SW480 (cell line): ENCODE measurements around the gene CDHR2.
"Not testable (repeated sequence)": the region's sequence is repeated elsewhere in the genome, so short reads cannot be mapped to it uniquely, and the experiment has no call there.

Experiments
- DNase-seq: peaks from one replicate; pipeline ENCODE4 v3.0.0-alpha.2; 2016; ENCODE audit warnings: low spot score

CDHR2 gene

DNA sequence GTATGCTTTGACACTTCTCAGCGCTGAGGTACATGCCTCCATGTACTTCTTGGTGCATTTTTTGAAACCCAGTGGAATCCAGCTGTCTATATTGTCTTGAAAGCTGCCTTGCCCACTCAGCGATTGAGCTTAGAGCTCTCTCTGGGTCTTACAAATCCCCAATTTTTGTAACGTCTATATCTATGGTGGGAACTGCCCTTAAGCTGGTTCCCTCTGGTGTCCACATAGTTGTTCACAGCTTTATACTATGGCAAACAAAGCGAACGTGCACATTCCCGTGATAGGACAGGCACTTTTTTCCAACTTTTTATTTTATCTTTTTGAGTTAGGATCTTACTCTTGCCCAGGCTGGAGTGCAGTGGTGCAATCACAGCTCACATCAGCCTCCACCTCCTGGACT, 20.9 kb downstream of the CDHR2 start:
- DNase-seq = no peak

DNA sequence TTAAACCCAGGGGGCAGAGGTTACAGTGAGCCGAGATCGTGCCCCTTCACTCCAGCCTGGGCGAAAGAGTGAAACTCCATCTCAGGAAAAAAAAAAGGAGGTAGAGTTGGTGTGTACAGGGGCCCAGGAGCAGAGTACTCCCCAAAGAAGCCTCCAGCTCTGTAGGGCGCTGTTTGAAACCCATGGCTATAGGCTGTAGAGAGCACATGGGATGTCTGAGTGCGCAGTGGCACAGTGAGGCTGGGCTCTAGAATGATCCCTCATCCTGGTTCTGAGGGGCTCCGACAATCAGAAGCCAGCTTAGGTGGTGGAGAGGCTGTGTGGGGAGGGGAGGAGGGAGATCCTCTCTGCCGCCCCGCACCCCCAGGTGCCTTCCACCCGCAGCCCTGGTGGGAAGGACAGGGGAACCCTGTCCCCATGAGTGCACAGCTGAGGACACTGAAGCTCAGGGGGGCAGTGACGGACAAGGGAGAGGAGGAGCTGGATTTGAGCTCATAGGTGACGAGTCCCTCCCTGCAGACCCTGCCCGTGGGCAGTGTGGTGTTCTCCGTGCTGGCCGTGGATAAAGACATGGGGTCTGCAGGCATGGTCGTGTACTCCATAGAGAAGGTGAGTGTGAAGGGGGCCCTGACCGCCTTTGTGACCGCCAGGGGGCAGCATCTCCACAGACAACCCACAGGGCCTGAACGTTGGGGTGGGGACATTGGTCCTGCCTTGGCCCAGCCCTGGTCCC, 24.6 kb downstream of the CDHR2 start:
- DNase-seq = peak; percentile 54

DNA sequence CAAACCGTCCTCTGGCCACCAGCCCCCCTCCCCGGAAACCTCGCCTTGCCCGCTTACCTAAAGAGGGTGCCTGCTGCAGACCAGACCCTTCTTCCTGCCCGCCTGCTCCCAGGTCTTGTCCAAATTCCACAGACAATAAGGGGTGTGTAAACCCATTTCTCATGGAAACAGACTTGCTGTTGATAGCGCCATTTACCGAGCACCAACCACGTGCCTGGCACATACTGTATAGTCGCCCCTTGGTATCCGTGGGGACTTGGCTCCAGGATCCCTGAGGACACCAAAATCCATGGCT, 25.1 kb downstream of the CDHR2 start:
- DNase-seq = no peak

DNA sequence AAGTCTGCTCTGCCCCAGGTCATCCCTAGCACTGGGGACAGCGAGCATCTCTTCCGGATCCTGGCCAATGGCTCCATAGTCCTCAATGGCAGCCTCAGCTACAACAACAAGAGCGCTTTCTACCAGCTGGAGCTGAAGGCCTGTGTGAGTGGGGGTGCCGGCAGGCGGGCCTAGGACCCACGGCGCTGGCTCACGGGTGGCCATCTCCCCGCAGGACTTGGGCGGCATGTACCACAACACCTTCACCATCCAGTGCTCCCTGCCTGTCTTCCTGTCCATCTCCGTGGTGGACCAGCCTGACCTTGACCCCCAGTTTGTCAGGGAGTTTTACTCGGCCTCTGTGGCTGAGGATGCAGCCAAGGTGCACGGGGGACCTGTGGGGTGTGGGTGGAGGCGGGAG, 25.9 kb downstream of the CDHR2 start:
- DNase-seq = no peak

DNA sequence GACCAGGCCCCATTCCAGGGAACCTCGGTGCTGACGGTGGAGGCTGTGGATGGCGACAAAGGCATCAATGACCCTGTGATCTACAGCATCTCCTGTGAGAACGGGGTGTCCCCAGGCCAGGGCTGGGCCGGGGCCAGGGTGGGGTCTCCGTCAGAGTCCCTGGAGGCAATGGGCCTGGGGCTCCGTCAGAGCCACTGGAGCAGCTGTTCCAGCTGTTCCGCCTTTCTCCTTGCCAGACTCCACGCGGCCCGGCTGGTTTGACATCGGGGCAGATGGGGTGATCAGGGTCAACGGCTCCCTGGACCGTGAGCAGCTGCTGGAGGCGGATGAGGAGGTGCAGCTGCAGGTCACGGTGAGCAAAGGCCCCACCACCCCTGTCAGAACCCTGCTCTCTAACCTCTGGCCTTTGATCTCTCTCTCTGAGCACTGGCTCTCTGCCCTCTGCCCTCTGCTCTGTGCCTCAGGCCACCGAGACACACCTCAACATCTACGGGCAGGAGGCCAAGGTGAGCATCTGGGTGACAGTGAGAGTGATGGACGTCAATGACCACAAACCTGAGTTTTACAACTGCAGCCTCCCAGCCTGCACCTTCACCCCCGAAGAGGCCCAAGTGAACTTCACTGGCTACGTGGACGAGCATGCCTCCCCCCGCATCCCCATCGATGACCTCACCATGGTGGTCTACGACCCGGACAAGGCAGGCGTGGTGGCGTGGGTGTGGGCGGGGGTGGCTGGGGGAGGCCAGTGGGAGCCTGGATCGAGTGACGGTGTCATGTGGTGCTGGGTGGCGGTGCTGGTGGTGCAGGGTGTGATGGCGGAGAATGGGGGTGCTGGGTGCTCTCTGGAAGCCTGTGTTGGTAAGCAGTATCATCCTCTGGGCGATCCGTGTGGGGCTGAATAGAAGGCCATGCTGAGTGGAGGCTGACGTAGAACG, 26.6 kb downstream of the CDHR2 start:
- no peak for DNase-seq

DNA sequence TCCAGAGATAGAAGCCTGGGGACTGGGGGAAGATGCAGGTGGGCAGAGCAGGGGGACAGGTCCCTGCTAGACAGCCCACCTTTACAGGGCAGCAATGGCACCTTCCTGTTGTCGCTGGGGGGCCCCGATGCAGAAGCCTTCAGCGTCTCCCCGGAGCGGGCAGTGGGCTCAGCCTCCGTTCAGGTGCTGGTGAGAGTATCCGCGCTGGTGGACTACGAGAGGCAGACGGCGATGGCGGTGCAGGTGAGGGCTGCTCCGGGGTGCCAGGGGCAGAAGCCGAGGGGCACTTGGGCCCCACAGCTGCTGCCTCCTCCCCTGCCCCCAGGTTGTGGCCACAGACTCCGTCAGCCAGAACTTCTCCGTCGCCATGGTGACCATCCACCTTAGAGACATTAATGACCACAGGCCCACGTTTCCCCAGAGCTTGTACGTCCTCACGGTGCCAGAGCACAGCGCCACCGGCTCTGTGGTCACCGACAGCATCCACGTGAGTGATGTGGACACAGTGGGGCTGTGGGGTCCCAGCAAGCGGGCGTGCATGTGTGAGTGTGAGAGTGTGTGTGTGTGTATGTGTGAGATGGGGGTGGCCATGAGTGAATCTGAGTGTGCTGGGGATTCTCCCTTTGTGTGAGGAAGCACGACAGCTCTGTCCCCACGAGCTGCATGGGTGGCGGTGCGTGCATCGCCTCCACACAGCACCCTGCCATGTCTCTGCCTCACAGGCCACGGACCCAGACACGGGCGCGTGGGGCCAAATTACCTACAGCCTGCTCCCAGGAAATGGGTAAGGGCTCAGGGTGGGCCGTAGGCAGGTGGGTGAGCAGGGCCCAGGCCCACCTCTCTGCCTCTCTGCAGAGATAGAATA, 28.4 kb downstream of the CDHR2 start:
- DNase-seq = no peak

DNA sequence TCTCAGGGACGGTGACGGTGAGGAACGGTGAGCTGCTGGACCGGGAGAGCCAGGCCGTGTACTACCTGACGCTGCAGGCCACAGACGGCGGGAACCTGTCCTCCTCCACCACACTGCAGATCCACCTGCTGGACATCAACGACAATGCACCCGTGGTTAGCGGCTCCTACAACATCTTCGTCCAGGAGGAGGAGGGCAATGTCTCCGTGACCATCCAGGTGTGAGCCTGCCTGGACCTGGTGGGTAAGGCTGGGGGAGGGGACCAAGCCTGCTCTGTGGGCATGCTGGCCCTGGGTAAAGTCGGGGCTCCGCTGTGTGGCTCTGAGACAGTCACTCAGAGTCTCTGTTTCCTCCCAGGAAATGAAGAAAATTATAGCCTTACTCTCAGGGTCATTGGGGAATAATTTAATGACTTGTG, 29.3 kb downstream of the CDHR2 start:
- peak; percentile 68 for DNase-seq

DNA sequence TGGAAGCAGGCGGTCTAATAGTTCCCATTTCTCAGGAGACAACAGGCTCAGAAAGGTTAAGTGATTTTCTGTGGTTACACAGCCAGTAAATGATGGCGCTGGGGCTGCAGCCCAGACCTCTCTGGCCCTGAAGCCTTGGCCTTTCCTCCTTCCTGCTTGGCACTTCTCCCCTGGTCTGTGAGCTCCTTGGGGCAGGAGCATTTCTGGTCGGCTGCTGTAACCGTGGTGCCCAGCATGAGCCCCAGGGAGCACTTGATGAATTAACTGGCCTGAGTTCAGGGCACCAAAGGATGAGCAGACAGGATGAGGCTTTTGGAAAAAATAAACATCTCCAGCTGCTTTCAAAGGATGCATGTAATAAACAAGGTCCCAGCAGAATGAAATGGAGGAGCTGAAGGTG, 30.2 kb downstream of the CDHR2 start:
- DNase-seq = no peak

DNA sequence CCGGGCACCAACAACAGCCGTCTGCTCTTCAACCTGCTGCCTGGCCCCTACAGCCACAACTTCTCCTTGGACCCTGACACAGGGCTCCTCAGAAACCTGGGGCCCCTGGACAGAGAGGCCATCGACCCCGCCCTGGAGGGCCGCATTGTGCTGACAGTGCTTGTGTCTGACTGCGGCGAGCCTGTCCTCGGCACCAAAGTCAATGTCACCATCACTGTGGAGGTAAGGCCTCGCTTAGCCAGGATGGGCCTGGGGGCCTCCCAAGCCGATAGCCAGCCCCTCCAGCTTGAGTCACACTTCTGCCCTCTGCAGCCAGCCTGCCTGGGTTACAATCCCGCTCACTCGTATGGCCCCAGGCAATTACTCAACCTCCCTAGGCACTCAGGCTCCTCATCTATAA, 32.2 kb downstream of the CDHR2 start:
- no peak for DNase-seq

DNA sequence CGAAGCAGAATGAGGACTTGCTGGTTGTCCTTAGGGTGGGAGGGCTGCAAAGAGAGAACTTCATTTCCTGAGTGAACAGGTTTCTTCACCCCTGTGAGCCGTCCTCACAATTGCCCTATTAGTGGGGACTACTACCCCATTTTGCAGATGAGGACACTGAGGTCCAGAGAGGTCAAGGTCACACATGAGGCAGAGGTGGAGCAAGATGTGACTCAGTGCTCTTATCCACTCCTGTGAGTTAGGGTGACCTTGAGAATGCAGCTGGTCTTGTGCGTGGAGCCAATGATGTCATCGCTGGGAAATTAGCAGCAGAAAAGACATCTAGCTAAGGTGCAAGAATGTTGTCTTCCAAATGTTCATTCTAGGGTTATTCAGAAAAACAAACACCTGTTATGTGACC, 33.9 kb downstream of the CDHR2 start:
- no peak for DNase-seq

DNA sequence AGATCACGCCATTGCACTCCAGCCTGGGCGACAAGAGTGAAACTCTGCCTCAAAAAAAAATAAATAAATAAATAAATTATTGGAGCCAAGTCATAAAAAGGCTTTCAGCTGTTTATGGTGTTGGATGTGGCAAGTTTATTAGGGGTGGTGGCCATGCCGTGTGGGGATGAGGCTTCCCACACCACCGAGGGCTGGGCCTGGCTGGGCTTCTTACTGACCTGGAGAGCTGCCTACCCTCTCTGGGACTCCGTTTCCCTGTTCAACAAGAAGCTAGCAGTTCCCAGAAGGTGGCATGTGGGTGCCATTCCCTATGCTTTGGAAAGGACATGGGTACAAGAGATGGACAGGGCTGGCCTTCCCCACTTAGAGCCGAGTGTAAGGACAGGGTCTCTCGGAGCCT, 38.3 kb downstream of the CDHR2 start:
- DNase-seq = no peak

DNA sequence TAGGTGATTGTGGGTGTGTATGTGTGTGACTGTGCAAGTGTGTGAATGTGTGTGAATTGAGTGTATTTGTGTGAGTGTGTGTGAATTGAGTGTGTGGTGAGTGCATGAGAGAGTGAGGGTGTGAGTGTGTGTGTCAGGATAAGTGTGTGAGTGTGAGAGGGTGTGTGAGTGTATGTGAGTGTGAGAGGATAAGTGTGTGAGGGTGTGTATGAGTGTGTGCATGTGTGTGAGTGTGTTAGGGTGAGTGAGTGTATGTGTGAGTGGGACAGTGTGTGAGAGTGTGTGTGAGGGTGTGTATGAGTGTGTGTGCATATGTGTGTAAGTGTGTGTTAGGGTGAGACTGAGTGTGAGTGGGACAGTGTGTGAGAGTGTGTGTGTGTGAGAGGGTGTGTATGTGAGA, 39.2 kb downstream of the CDHR2 start:
- no peak for DNase-seq

DNA sequence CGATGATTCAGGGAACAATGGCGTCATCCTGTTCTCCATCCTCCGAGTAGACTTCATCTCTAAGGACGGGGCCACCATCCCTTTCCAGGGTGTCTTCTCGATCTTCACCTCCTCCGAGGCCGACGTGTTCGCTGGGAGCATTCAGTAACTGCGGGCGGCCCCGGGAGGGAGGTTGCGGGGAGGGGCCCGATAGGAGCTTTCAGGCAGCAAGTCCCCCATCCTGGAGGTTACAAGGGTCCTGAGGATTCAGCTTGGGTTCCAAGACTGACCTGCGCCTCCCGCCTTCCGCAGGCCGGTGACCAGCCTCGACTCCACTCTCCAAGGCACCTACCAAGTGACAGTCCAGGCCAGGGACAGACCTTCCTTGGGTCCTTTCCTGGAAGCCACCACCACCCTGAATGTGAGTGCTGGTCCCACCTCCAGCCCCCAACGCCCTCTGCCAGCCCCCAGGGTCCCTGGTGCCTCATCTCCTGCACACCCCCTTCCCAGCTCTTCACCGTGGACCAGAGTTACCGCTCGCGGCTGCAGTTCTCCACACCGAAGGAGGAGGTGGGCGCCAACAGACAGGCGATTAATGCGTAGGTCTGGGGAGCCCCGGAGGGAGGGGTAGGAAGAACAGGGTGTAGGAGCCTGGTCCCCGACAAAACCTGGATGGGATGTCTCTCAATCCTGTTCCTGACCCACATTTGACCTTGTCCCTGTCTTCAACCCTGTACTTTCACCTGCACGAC, 40.1 kb downstream of the CDHR2 start:
- DNase-seq = no peak

DNA sequence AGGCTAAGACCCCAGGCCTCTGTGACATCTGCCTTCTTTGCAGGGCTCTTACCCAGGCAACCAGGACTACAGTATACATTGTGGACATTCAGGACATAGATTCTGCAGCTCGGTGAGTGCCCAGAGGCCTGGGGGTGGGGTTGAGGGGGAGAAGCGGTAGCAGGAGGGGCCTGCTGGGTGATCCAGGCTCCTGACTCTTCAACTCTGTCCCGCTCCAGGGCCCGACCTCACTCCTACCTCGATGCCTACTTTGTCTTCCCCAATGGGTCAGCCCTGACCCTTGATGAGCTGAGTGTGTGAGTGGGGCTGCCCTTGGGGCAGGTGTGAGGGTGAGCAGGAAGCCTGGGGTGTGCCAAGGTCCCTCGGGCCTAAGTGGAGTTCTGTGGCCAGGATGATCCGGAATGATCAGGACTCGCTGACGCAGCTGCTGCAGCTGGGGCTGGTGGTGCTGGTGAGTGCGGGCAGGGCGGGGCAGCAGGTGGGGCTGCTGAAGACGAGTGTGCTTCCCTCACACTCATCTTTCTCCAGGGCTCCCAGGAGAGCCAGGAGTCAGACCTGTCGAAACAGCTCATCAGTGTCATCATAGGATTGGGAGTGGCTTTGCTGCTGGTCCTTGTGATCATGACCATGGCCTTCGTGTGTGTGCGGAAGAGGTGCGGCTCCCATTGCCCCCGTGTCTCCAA, 41.0 kb downstream of the CDHR2 start:
- no peak for DNase-seq

DNA sequence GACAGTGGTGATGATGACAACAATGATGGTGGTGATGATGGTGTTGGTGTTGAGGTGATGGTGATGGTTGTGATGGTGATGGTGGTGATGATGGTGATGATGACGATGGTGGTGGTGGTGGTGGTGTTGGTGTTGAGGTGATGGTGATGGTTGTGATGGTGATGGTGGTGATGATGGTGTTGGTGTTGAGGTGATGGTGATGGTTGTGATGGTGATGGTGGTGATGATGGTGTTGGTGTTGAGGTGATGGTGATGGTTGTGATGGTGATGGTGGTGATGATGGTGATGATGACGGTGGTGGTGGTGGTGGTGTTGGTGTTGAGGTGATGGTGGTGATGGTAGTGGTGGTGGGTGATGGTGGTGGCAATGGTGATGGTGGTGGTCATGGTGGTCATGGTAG, 42.5 kb downstream of the CDHR2 start:
- DNase-seq = not testable (repeated sequence)

DNA sequence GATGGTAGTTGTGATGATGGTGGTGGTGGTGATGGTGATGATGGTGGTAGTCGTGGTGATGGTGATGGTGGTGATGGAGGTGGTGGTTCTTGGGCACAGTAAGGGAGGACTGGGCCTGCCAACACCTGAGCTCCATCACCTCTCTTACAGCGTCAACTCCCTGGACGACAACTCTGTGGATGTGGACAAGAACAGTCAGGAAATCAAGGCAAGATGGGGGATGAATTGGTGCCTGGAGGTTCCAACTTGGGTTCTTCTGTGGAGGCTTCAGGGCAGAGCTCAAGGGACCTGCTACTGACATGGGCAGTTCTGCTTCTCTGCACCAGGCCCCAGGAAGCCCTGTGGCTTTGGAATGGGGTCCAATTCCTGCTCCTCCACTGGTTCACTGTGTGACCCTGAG, 43.4 kb downstream of the CDHR2 start:
- DNase-seq = no peak

DNA sequence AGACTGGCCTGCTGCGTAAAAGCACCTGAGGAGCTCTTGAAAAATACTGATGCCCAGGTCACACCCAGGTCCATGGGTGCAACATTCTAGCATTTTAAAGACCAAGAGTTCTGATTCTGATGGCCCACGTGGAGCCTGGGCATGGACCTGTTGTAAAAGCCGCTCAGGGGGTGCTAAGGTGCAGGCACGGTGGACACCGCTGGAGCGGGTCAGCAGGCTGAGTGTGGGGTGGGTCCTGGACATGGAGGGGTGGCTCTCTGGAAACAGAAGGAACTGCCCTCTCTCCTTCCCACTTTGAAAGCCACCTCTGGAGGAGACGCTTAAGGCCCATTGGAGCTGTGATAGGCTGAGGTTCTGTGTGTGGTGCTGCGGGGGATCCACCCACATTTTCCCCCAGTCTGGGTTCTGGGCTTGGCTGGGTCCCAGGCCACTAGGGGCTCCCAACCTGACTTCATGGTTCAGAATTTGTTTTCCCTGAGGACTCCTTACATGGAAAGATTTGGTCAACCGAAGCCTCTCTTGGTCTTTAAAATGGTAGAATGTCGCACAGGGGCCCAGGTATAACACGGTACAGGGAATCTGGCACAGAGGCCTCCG, 44.2 kb downstream of the CDHR2 start:
- no peak for DNase-seq

DNA sequence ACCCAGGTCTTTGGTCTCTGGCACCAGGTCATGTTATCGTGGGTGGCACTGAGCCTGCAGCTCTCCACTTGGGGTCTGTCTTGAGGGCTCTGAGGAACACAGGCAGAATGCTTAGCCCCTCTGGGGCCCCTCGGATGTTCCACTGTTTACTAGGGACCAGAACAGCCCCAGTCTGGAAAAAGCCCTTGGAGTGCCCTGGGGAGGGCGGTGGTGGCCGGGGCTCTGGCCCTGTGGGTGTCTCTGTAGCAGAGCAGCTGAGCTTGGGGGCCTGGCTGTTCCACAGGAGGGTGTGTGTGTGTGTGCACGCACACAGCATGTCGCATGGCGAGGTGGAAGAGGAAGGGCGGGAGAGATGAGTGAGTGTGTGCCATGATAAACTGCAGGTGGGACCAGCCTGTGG, 45.4 kb downstream of the CDHR2 start:
- DNase-seq = no peak

DNA sequence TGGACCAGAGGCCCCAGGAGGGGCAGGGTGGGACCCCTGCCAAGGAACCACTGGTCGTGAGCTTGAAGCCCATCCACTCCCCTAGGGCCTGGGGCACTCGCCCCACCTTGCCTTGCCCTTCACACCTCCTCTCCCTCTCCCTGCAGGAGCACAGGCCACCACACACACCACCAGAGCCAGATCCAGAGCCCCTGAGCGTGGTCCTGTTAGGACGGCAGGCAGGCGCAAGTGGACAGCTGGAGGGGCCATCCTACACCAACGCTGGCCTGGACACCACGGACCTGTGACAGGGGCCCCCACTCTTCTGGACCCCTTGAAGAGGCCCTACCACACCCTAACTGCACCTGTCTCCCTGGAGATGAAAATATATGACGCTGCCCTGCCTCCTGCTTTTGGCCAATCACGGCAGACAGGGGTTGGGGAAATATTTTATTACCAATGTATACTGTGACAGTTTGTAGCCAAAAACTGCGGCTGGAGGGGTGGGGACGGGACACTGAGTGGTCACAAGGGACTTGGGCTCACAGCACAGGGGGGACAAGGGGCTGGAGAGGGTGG, 46.3 kb downstream of the CDHR2 start:
- DNase-seq = no peak

DNA sequence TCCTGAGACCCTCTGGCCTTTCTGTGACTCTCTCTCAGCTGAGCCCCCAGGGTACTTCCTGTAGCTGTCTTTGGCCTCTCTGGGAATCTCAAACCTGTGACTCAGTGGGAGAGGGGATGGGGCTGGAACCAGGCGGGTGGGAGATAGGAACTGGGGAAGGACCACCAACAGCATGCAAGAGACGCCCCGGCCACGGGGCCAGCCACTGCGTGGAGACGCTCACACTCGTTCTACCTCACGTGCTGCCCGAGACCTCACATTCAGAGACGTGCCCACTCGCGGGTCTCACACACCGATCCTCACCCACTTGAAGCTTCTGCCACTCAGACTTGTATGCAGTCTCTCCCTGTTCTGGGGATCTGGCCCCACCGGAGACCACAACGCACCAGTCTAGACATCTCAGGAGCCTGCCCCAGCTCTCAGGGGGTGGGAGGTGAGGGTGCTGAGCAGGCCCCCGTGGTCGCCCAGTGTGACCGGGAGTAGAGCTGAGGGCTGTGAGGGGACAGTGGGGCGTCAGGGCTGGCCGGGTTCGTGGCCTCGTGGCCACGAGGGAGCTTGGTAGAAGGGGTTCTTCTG, 47.0 kb downstream of the CDHR2 start:
- no peak for DNase-seq
